IPS-NIHi7 (cell line): ENCODE measurements around the gene DPP7.

Experiments used
- DNase-seq: peaks from one replicate; pipeline ENCODE4 v3.0.0; 2012; ENCODE audit warnings: mixed read lengths; ENCODE audit errors: extremely low spot score

The DPP7 gene

GRCh38 chr9:137088121-137088520, 26.4 kb downstream of the DPP7 start:
- no peak for DNase-seq

GRCh38 chr9:137087409-137087925, 27.1 kb downstream of the DPP7 start:
- no peak for DNase-seq

GRCh38 chr9:137086531-137087408, 27.8 kb downstream of the DPP7 start, which contains the start of gene MAN1B1:
Gene MAN1B1, plus strand, starts transcription at chr9:137086985. Its CDS starts 15 bp downstream, at chr9:137087000.
- peak; percentile 99 for DNase-seq

- DNase-seq = no peak
Observed at GRCh38 chr9:137085920-137086530, 28.5 kb downstream of the DPP7 start.

GRCh38 chr9:137084526-137084925, 30.0 kb downstream of the DPP7 start:
- DNase-seq = no peak

- DNase-seq = no peak
Observed at GRCh38 chr9:137083394-137084004, 31.0 kb downstream of the DPP7 start.

- no peak for DNase-seq
Observed at GRCh38 chr9:137082925-137083290, 31.6 kb downstream of the DPP7 start.

GRCh38 chr9:137082222-137082924, 32.2 kb downstream of the DPP7 start:
- DNase-seq = no peak

GRCh38 chr9:137080260-137081122, 34.0 kb downstream of the DPP7 start:
- DNase-seq = no peak

- DNase-seq = no peak
Observed at GRCh38 chr9:137079401-137079787, 35.1 kb downstream of the DPP7 start.

GRCh38 chr9:137078701-137079400, 35.7 kb downstream of the DPP7 start:
- peak; percentile 64 for DNase-seq

GRCh38 chr9:137077758-137078693, 36.5 kb downstream of the DPP7 start:
- no peak for DNase-seq

- peak; percentile 30 for DNase-seq
Observed at GRCh38 chr9:137077010-137077747, 37.4 kb downstream of the DPP7 start, which contains the start of gene UAP1L1. Gene UAP1L1, plus strand, starts transcription at chr9:137077517. Its CDS starts 16 bp downstream, at chr9:137077533.

GRCh38 chr9:137076636-137077009, 37.9 kb downstream of the DPP7 start:
- DNase-seq = no peak

GRCh38 chr9:137075275-137075775, 39.2 kb downstream of the DPP7 start:
- no peak for DNase-seq

- DNase-seq = no peak
Observed at GRCh38 chr9:137074657-137075274, 39.8 kb downstream of the DPP7 start.

GRCh38 chr9:137073992-137074399, 40.5 kb downstream of the DPP7 start:
- DNase-seq = no peak

GRCh38 chr9:137071282-137071681, 43.3 kb downstream of the DPP7 start:
- no peak for DNase-seq
